ENCODE data around the gene DLGAP1. TPM values are rescaled to one million over a fixed set of nuclear protein-coding genes. Genes with fewer than 3 reads are reported as not detected.

Gene DLGAP1
- total and polyA plus RNA-seq, 3 experiments from 2014 or later = 0.07 to 0.46 TPM; not detected in 1

DNA sequence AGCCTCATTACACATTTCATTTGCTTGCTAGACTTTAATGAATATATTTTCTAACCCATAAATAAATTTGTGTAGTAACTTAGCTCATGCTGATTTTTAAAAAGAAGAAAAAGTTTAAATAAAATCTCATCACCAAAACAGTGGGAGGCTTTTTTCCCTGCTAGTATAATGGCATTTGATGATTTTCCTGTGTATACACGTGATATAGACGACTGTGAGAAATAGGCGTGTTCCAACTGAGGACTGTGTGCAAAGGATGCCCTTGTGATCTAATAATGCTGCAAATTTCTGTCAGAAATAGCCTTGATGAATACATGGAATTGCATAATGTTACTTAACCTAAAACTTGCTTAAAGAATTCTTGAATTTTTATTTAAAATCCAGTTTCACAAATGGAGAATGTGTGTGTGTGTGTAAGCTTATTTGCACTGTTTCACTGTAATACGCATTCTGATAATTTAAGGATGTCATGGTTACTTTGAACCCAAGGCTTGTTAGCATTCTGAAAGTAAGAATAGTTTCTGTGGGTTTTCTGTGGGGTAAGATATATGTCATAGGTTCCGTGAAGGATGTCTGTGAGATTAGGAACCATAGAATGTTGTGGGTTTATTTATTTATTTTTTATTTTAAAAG lies 178.0 kb downstream of the DLGAP1 start:
- ChIA-PET CTCF (no interaction called here), POLR2A (no interaction called here)
- Mint-ChIP-seq H3K9me3 (peaks cover 0 to 11% (median 4%) of the 10 kb centered on the region in 5 donors), H3K27me3 (no peaks in the 10 kb centered on the region), H3K4me1 (no peaks in the 10 kb centered on the region), H3K4me3 (no peak overlapping the region), H3K27ac (no peak overlapping the region), H3K36me3 (no peaks in the 10 kb centered on the region)
- no peaks in the 10 kb centered on the region for H3K4me1 ChIP-seq (ENCODE audit: insufficient read depth, low read length)
- no peak for DNase-seq
- no peak overlapping the region for H3K4me3 ChIP-seq (ENCODE audit: low read length)
- no peak overlapping the region for H3K27ac ChIP-seq (ENCODE audit: low read depth, low read length)
- no peaks in the 10 kb centered on the region for H3K9me3 ChIP-seq (ENCODE audit: low read length)
- no peaks in the 10 kb centered on the region for H3K36me3 ChIP-seq (ENCODE audit: insufficient read depth, low read length)
- no peaks in the 10 kb centered on the region for H3K27me3 ChIP-seq (ENCODE audit: insufficient read depth, low read length, poor library complexity, severe bottlenecking)

DNA sequence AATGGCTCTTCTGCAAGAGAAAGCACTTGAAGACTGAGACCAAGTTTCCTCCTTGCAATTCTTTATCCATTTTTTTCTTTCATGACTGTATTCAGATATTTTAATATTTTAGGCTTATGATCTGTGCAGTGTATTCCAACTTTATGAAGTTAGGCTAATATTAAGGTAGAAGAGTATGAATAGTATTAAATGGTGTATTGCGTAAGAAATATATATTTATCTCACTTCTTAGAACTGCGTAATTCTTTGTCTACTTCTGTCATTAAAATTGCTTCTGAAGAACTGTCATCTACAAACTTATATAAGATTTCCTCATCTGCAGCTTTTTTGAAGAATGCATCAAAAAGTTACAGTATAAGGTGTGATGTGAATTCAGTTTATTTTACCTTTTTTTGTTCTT lies 183.2 kb downstream of the DLGAP1 start:
- no peaks in the 10 kb centered on the region for H3K27me3 Mint-ChIP-seq
- DNase-seq = no peak
- H3K9me3 ChIP-seq (ENCODE audit: low read length) = no peaks in the 10 kb centered on the region
- no peaks in the 10 kb centered on the region for H3K36me3 ChIP-seq (ENCODE audit: insufficient read depth, low read length)
- no peaks in the 10 kb centered on the region for H3K27me3 ChIP-seq (ENCODE audit: insufficient read depth, low read length, poor library complexity, severe bottlenecking)
- H3K9me3 Mint-ChIP-seq = peaks cover 0 to 7% (median 4%) of the 10 kb centered on the region in 5 donors
- H3K4me3 Mint-ChIP-seq = no peak overlapping the region
- H3K27ac Mint-ChIP-seq = no peak overlapping the region
- ChIA-PET POLR2A (no interaction called here), CTCF (no interaction called here)
- H3K4me1 ChIP-seq (ENCODE audit: insufficient read depth, low read length) = no peaks in the 10 kb centered on the region
- no peaks in the 10 kb centered on the region for H3K4me1 Mint-ChIP-seq
- no peak overlapping the region for H3K27ac ChIP-seq (ENCODE audit: low read depth, low read length)
- H3K4me3 ChIP-seq (ENCODE audit: low read length) = no peak overlapping the region
- H3K36me3 Mint-ChIP-seq = no peaks in the 10 kb centered on the region

DNA sequence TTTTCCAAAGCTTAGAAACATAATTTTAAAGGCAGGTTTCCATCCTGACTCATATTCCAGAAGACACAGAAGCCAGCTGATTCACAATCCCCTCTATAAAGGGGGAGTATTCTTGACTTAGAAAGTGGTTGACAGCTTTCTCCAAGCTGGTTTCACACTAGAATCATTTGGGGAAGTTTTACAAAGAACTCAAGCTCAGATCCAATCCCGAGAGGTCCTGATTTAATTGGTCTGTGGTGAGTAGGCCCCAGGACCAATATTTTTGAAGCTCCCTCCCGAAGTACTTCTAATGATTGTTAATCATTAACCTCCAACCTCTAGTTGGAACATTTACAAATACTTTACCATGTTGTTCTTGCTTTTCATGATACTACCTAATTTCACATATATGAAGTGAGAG lies 184.1 kb downstream of the DLGAP1 start:
- ChIA-PET CTCF (no interaction called here), POLR2A (no interaction called here)
- H3K4me1 ChIP-seq (ENCODE audit: insufficient read depth, low read length) = no peaks in the 10 kb centered on the region
- H3K36me3 ChIP-seq (ENCODE audit: insufficient read depth, low read length) = no peaks in the 10 kb centered on the region
- Mint-ChIP-seq H3K27me3 (no peaks in the 10 kb centered on the region), H3K4me1 (no peaks in the 10 kb centered on the region), H3K4me3 (no peak overlapping the region), H3K27ac (no peak overlapping the region), H3K9me3 (peaks cover 0 to 12% (median 4%) of the 10 kb centered on the region in 5 donors), H3K36me3 (no peaks in the 10 kb centered on the region)
- H3K4me3 ChIP-seq (ENCODE audit: low read length) = no peak overlapping the region
- H3K27me3 ChIP-seq (ENCODE audit: insufficient read depth, low read length, poor library complexity, severe bottlenecking) = no peaks in the 10 kb centered on the region
- DNase-seq = no peak
- no peak overlapping the region for H3K27ac ChIP-seq (ENCODE audit: low read depth, low read length)
- no peaks in the 10 kb centered on the region for H3K9me3 ChIP-seq (ENCODE audit: low read length)

DNA sequence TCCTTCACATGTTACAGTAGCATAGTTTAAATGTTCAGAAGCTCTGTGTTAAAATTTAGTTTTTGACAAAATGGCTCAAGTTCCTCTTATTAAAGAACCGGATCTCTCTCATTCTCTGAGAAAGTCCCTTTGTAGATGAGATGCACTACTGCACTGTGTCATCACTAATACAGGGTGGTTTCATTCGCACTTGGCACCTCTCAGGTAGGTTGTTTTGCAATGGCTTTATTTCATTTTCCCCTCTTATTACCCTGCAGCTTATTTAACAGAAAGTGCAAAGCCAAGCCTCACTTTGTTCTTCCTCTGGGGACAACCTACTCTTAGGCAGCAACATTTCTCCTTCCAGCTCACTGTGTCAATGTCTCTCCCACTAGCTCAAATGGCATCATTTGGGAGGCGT lies 185.1 kb downstream of the DLGAP1 start:
- no peak overlapping the region for H3K27ac Mint-ChIP-seq

DNA sequence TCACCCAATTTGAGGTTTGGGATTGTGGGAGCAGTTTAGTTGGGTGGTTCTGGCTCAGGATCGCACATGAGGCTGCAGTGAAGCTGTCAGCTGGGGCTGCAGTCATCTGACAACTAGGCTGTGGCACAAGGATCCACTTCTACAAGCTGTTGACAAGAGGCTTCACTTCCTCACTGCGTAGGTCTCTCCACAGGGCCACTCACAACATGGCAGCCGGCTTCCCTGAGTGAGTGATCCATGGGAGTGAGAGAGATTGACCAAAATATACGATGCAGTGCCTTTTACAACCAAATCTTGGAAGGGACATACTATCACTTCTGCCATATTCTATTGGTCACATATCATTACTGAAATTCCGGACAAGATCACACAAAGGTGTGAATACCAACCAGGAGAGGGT lies 187.5 kb downstream of the DLGAP1 start:
- no peaks in the 10 kb centered on the region for H3K9me3 ChIP-seq (ENCODE audit: low read length)
- no peak for DNase-seq
- peaks cover 0 to 18% (median 3%) of the 10 kb centered on the region in 5 donors for H3K9me3 Mint-ChIP-seq
- H3K27ac Mint-ChIP-seq = no peak overlapping the region
- no peaks in the 10 kb centered on the region for H3K4me1 Mint-ChIP-seq
- no peaks in the 10 kb centered on the region for H3K36me3 ChIP-seq (ENCODE audit: insufficient read depth, low read length)
- ChIA-PET CTCF (no interaction called here), POLR2A (no interaction called here)
- no peak overlapping the region for H3K4me3 ChIP-seq (ENCODE audit: low read length)
- no peak overlapping the region for H3K27ac ChIP-seq (ENCODE audit: low read depth, low read length)
- no peaks in the 10 kb centered on the region for H3K36me3 Mint-ChIP-seq
- H3K4me3 Mint-ChIP-seq = no peak overlapping the region
- no peaks in the 10 kb centered on the region for H3K4me1 ChIP-seq (ENCODE audit: insufficient read depth, low read length)
- no peaks in the 10 kb centered on the region for H3K27me3 ChIP-seq (ENCODE audit: insufficient read depth, low read length, poor library complexity, severe bottlenecking)
- no peaks in the 10 kb centered on the region for H3K27me3 Mint-ChIP-seq

More for the DNA sequence above, 185.1 kb downstream of the DLGAP1 start:
- no peaks in the 10 kb centered on the region for H3K27me3 Mint-ChIP-seq
- ChIA-PET CTCF (no interaction called here), POLR2A (no interaction called here)
- peaks cover 0 to 16% (median 2%) of the 10 kb centered on the region in 5 donors for H3K9me3 Mint-ChIP-seq
- no peak overlapping the region for H3K4me3 Mint-ChIP-seq
- Histone ChIP-seq H3K27me3 (ENCODE audit: insufficient read depth, low read length, poor library complexity, severe bottlenecking) (no peaks in the 10 kb centered on the region), H3K4me3 (ENCODE audit: low read length) (no peak overlapping the region), H3K27ac (ENCODE audit: low read depth, low read length) (no peak overlapping the region), H3K9me3 (ENCODE audit: low read length) (no peaks in the 10 kb centered on the region), H3K36me3 (ENCODE audit: insufficient read depth, low read length) (no peaks in the 10 kb centered on the region), H3K4me1 (ENCODE audit: insufficient read depth, low read length) (no peaks in the 10 kb centered on the region)
- H3K4me1 Mint-ChIP-seq = no peaks in the 10 kb centered on the region
- no peaks in the 10 kb centered on the region for H3K36me3 Mint-ChIP-seq
- DNase-seq = no peak

DNA sequence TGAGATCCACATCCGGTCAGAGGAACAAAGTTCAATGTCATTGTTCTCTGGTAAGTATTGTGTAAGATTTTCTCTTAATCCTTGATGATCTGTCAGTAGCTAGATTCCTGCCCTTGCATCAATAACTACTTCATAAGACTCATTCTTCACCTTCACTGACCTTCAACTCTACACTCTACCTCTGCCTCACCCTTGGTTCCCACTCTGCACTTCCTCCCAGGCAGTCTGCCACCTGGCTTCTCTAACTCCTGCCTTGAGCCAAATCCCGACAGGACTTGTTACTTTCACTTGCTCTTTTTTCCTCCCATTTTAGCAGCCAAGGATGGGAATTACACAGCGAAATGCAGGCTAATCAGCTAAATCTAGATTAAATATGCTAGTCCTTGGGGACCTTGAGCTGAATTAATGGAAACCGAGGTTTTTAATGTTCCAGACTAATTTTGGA lies 190.7 kb downstream of the DLGAP1 start:
- no peaks in the 10 kb centered on the region for H3K4me1 ChIP-seq (ENCODE audit: insufficient read depth, low read length)
- POLR2A ChIA-PET = no interaction called here
- no peaks in the 10 kb centered on the region for H3K36me3 ChIP-seq (ENCODE audit: insufficient read depth, low read length)
- CTCF ChIA-PET = no interaction called here
- H3K4me3 ChIP-seq (ENCODE audit: low read length) = no peak overlapping the region
- no peaks in the 10 kb centered on the region for H3K36me3 Mint-ChIP-seq
- no peak overlapping the region for H3K4me3 Mint-ChIP-seq
- no peak overlapping the region for H3K27ac Mint-ChIP-seq
- no peak for DNase-seq
- no peaks in the 10 kb centered on the region for H3K9me3 ChIP-seq (ENCODE audit: low read length)
- H3K27me3 ChIP-seq (ENCODE audit: insufficient read depth, low read length, poor library complexity, severe bottlenecking) = no peaks in the 10 kb centered on the region
- H3K27me3 Mint-ChIP-seq = no peaks in the 10 kb centered on the region
- H3K27ac ChIP-seq (ENCODE audit: low read depth, low read length) = no peak overlapping the region
- peaks cover 0 to 18% (median 3%) of the 10 kb centered on the region in 5 donors for H3K9me3 Mint-ChIP-seq
- H3K4me1 Mint-ChIP-seq = no peaks in the 10 kb centered on the region

DNA sequence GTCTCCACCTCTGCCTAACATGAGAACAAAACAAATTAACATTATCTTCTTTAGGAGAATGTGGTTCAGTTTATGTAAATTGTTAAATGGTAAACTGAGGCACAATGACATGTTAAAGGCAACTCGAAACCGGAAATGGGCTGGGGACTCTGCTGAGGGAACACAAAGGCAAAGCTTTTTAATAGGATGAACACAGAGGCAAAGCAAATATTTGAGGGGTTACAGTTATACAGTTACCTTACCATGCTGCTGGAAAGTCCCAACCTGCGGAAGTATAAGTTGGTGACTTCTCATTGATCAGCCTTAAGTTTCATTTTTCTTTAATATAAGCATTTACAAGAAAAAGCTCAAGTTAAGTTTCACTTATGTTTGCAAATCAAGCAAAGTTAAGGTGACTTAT lies 195.0 kb downstream of the DLGAP1 start:
- no peak overlapping the region for H3K4me3 Mint-ChIP-seq
- ChIA-PET CTCF (no interaction called here), POLR2A (no interaction called here)
- Histone ChIP-seq H3K4me3 (ENCODE audit: low read length) (no peak overlapping the region), H3K36me3 (ENCODE audit: insufficient read depth, low read length) (no peaks in the 10 kb centered on the region), H3K27me3 (ENCODE audit: insufficient read depth, low read length, poor library complexity, severe bottlenecking) (no peaks in the 10 kb centered on the region), H3K27ac (ENCODE audit: low read depth, low read length) (no peak overlapping the region), H3K4me1 (ENCODE audit: insufficient read depth, low read length) (no peaks in the 10 kb centered on the region), H3K9me3 (ENCODE audit: low read length) (no peaks in the 10 kb centered on the region)
- peaks cover 0 to 9% (median 6%) of the 10 kb centered on the region in 5 donors for H3K9me3 Mint-ChIP-seq
- no peaks in the 10 kb centered on the region for H3K27me3 Mint-ChIP-seq
- no peak for DNase-seq
- no peaks in the 10 kb centered on the region for H3K36me3 Mint-ChIP-seq
- no peaks in the 10 kb centered on the region for H3K4me1 Mint-ChIP-seq
- H3K27ac Mint-ChIP-seq = no peak overlapping the region

DNA sequence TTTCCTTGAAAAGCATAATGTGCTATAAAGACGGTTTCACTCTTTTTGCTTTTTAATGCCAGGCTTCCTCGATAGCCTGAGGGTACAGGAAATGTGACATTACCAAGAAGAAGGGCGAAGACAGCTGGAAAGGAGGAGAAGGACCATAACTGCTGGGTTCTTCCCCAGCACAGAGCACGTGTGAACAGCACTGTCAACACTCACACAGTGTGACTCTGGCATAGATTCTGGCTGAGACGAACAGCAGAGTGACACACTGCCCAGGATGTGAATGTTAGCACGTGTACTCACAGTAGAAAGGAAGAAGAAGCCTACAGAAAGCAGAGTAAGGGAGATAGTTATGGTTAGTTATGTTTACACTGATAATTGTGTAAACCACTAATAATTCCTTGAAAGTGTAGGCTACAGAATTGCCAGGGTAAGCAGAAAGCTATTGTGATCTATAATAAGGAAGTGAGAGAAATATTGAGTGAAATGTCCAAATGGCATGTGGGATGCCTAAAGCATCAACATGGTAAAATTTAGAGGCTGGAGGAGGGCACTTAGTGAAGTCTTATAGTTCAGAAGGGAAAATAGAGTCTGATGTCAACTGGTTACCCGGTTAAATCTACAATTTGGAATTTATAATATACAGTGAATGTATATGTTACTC lies 198.2 kb downstream of the DLGAP1 start:
- no peaks in the 10 kb centered on the region for H3K4me1 Mint-ChIP-seq
- H3K4me1 ChIP-seq (ENCODE audit: insufficient read depth, low read length) = no peaks in the 10 kb centered on the region
- no peaks in the 10 kb centered on the region for H3K27me3 ChIP-seq (ENCODE audit: insufficient read depth, low read length, poor library complexity, severe bottlenecking)
- H3K36me3 ChIP-seq (ENCODE audit: insufficient read depth, low read length) = no peaks in the 10 kb centered on the region
- no peaks in the 10 kb centered on the region for H3K36me3 Mint-ChIP-seq
- DNase-seq = no peak
- H3K27me3 Mint-ChIP-seq = no peaks in the 10 kb centered on the region
- no peak overlapping the region for H3K4me3 ChIP-seq (ENCODE audit: low read length)
- H3K27ac Mint-ChIP-seq = no peak overlapping the region
- no peaks in the 10 kb centered on the region for H3K9me3 ChIP-seq (ENCODE audit: low read length)
- H3K9me3 Mint-ChIP-seq = peaks cover 0 to 6% (median 2%) of the 10 kb centered on the region in 5 donors
- ChIA-PET CTCF (no interaction called here), POLR2A (no interaction called here)
- no peak overlapping the region for H3K4me3 Mint-ChIP-seq
- H3K27ac ChIP-seq (ENCODE audit: low read depth, low read length) = no peak overlapping the region

All from CD8-positive, alpha-beta memory T cell (primary cell).